Tibial nerve (tissue), 4 donors: ENCODE data around the gene CAPN1. TPM values are rescaled to one million over a fixed set of nuclear protein-coding genes. Genes with fewer than 3 reads are reported as not detected.

ENCODE experiments used
- DNase-seq, 2 donors: peaks; one replicate each; pipeline ENCODE4 v3.0.0-alpha.2; 2019; ENCODE audit warnings: low spot score in 2 of 2
- H3K27ac ChIP-seq, 4 donors: fragments of 200-600 bp; sonication (generic) in 3 of 4; one replicate each; pipeline ENCODE4 v1.5.1; 2017 to 2019; ENCODE audit warnings: mild to moderate bottlenecking in 1 of 4
- H3K27me3 ChIP-seq, 2 donors: fragments of 200-600 bp; sonication (generic) in 1 of 2; one replicate each; pipeline versions ENCODE4 v1.5.1 to v1.6.0; 2017 to 2019
- H3K36me3 ChIP-seq, 3 donors: fragments of 200-600 bp; sonication (generic); one replicate each; pipeline ENCODE4 v1.5.1; 2018 to 2019
- H3K4me1 ChIP-seq, 4 donors: fragments of 200-600 bp; sonication (generic) in 3 of 4; one replicate each; pipeline ENCODE4 v1.5.1; 2017 to 2019
- H3K4me3 ChIP-seq, 4 donors: fragments of 200-600 bp; sonication (generic) in 3 of 4; one replicate each; pipeline ENCODE4 v1.5.1; 2017 to 2019; ENCODE audit warnings: mild to moderate bottlenecking in 1 of 4, moderate library complexity in 1 of 4
- H3K9me3 ChIP-seq, 4 donors: fragments of 200-600 bp; sonication (generic) in 3 of 4; one replicate each; pipeline ENCODE4 v1.5.1; 2017 to 2019
- EP300 ChIP-seq, 2 donors: sonication (generic); formaldehyde crosslinking; IDR thresholded peaks; one replicate each; pipeline ENCODE4 v1.6.1; 2017; ENCODE audit warnings: antibody characterized with exemption in 2 of 2, mild to moderate bottlenecking in 1 of 2
- POLR2A ChIP-seq, 2 donors: fragments of 450-650 bp; IDR thresholded peaks; one replicate each; pipeline ENCODE4 v1.6.1; 2017; ENCODE audit warnings: antibody characterized with exemption in 2 of 2, mild to moderate bottlenecking in 2 of 2, moderate library complexity in 2 of 2
- WGBS, 2 donors: methylation state at CpG; one replicate each; pipeline ENCODE4 v1.1.5; 2018; 5-methylcytosine and 5-hydroxymethylcytosine counted together
- total RNA-seq, 4 donors: library from RNA; depleted of rRNA; stranded (reverse); fragments of >200 nt; gene quantifications; one replicate each; pipeline ENCODE4 v1.1.0, GENCODE V29; 2016
- TF ChIP-seq, protein P1 (sequence below), 5 experiments: fragments of 200-600 bp in 3 of 5; fragments of 450-650 bp in 2 of 5; sonication (generic) in 3 of 5; IDR thresholded peaks; one replicate each; pipeline ENCODE4 v1.5.1; 2016 to 2019; ENCODE audit warnings: antibody characterized with exemption in 5 of 5, mild to moderate bottlenecking in 3 of 5, moderate library complexity in 2 of 5

CAPN1 gene
- total RNA-seq, 4 donors from 2014 or later: 108 to 209 (median 150) TPM

DNA sequence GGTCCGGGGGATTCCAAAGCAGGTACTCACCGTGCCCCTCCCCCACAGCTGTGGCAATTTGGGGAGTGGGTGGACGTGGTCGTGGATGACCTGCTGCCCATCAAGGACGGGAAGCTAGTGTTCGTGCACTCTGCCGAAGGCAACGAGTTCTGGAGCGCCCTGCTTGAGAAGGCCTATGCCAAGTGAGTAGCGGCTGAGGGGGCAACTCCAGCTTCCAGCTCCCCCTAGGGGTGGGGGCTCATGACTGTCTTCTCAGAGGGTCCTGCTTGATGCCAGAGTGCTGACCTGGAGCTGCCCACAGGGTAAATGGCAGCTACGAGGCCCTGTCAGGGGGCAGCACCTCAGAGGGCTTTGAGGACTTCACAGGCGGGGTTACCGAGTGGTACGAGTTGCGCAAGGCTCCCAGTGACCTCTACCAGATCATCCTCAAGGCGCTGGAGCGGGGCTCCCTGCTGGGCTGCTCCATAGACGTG lies 4.2 kb downstream of the CAPN1 start:
- no peak for DNase-seq
- TF ChIP-seq POLR2A (IDR thresholded peaks at IDR 0.05): no peak
- no peak for TF ChIP-seq EP300 (IDR thresholded peaks at IDR 0.05)
- TF ChIP-seq, protein P1, sequence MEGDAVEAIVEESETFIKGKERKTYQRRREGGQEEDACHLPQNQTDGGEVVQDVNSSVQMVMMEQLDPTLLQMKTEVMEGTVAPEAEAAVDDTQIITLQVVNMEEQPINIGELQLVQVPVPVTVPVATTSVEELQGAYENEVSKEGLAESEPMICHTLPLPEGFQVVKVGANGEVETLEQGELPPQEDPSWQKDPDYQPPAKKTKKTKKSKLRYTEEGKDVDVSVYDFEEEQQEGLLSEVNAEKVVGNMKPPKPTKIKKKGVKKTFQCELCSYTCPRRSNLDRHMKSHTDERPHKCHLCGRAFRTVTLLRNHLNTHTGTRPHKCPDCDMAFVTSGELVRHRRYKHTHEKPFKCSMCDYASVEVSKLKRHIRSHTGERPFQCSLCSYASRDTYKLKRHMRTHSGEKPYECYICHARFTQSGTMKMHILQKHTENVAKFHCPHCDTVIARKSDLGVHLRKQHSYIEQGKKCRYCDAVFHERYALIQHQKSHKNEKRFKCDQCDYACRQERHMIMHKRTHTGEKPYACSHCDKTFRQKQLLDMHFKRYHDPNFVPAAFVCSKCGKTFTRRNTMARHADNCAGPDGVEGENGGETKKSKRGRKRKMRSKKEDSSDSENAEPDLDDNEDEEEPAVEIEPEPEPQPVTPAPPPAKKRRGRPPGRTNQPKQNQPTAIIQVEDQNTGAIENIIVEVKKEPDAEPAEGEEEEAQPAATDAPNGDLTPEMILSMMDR (IDR thresholded peaks at IDR 0.05): no peak
- Histone ChIP-seq H3K4me1 (peaks cover 0 to 30% (median 14%) of the 10 kb centered on the region in 4 donors), H3K27ac (no peak overlapping the region), H3K4me3 (no peak overlapping the region), H3K27me3 (no peaks in the 10 kb centered on the region), H3K36me3 (peaks cover 0 to 67% (median 23%) of the 10 kb centered on the region in 3 donors), H3K9me3 (no peaks in the 10 kb centered on the region)
- 80 to 83% methylated on average over 16 to 18 of the region's 18 CpGs for WGBS, 2 donors

DNA sequence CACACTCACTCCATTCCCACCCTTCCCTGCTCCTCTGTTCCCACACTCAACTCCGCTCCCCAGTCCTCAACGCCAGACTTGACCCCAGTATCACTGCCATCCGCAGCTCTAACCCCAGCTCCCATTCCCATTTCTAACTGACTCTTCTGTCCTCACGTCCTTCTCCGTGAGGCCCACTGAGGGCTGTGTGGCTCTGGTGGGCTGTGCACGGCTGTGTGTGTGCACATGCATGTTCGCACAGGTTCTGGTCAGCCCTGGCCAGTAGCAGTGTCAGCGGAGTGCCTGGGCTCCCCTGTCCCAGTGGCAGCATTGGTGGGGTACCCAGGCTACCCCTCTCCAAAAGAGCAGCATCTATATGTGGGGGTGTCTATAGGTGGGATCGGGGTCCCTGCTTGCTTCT lies 5.0 kb downstream of the CAPN1 start:
- no peak for DNase-seq
- TF ChIP-seq, protein P1 (IDR thresholded peaks at IDR 0.05): no peak
- TF ChIP-seq POLR2A (IDR thresholded peaks at IDR 0.05) (no peak), EP300 (IDR thresholded peaks at IDR 0.05) (no peak)
- Histone ChIP-seq H3K9me3 (no peaks in the 10 kb centered on the region), H3K4me1 (peaks cover 0 to 29% (median 13%) of the 10 kb centered on the region in 4 donors), H3K4me3 (no peak overlapping the region), H3K36me3 (peaks cover 1 to 75% (median 23%) of the 10 kb centered on the region in 3 donors), H3K27me3 (no peaks in the 10 kb centered on the region), H3K27ac (no peak overlapping the region)
- 89 to 94% methylated on average over 9 of the region's 9 CpGs for WGBS, 2 donors

DNA sequence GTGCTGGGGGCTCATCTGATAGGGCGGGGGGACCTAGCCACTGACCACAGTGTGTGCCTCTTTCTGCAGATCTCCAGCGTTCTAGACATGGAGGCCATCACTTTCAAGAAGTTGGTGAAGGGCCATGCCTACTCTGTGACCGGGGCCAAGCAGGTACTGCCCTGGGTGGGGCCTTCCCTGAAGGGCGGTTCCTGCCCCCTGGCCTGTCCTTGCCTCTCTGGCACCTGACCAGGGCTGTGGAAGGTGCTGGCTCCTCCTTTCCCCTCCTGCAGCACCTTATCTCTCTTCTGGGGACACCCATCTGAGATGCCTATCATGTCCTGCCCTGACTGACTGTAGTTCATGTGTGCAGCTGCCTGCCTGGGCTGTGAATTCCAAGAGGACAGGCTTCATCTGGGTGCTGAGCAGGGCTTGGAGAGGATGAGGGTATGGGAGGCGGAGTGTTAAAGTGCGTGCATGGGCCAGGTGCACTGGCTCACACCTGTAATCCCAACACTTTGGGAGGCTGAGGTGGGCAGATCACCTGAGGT lies 5.5 kb downstream of the CAPN1 start:
- TF ChIP-seq EP300 (IDR thresholded peaks at IDR 0.05): no peak
- TF ChIP-seq, protein P1 (IDR thresholded peaks at IDR 0.05): no peak
- no peak for TF ChIP-seq POLR2A (IDR thresholded peaks at IDR 0.05)
- Histone ChIP-seq H3K9me3 (no peaks in the 10 kb centered on the region), H3K36me3 (peaks cover 2 to 80% (median 23%) of the 10 kb centered on the region in 3 donors), H3K27ac (no peak overlapping the region), H3K4me1 (peaks cover 0 to 28% (median 12%) of the 10 kb centered on the region in 4 donors), H3K27me3 (no peaks in the 10 kb centered on the region), H3K4me3 (no peak overlapping the region)
- WGBS, 2 donors: 85 to 90% methylated on average over 4 to 6 of the region's 6 CpGs
- DNase-seq: no peak

DNA sequence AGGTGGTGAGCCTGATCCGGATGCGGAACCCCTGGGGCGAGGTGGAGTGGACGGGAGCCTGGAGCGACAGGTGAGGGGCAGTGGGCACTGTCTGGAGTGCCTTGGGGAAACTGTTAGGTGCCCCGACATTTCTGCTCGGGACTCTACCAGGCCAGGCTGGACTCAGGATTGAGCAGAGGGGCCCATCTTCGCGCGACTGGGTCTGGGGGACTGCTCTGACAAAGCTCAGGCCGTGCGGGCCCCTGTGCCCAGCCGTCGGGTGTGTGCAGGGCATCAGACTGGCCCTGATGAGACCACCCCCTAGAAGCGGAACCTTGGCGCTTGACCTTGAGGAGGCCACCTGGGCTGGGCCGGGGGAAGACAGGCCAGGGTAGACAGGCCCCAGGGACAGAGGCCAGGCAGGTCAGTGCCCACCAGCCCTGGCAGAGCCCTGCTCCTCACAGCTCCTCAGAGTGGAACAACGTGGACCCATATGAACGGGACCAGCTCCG lies 6.3 kb downstream of the CAPN1 start:
- H3K36me3 ChIP-seq: peaks cover 2 to 88% (median 23%) of the 10 kb centered on the region in 3 donors
- H3K4me1 ChIP-seq: peaks cover 0 to 20% (median 6%) of the 10 kb centered on the region in 4 donors
- H3K4me3 ChIP-seq: no peak overlapping the region
- no peaks in the 10 kb centered on the region for H3K9me3 ChIP-seq
- no peak for DNase-seq
- H3K27ac ChIP-seq: no peak overlapping the region
- H3K27me3 ChIP-seq: no peaks in the 10 kb centered on the region
- 85 to 87% methylated on average over 14 to 20 of the region's 20 CpGs for WGBS, 2 donors
- TF ChIP-seq EP300 (IDR thresholded peaks at IDR 0.05) (no peak), POLR2A (IDR thresholded peaks at IDR 0.05) (no peak)
- TF ChIP-seq, protein P1 (IDR thresholded peaks at IDR 0.05): no peak

DNA sequence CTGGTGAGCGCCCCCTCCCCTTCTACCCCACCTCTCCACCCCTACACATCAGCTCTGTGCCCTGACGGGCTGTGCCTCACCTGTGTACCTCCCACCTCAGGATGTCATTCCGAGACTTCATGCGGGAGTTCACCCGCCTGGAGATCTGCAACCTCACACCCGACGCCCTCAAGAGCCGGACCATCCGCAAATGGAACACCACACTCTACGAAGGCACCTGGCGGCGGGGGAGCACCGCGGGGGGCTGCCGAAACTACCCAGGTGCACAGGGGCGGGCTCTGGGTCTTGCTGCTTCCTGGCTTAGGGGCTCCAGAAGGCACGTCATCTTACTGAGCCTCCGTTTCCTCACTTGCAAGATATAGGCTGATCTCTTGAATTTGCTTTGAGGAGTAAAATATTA lies 6.8 kb downstream of the CAPN1 start:
- Histone ChIP-seq H3K27ac (no peak overlapping the region), H3K4me3 (no peak overlapping the region), H3K36me3 (peaks cover 2 to 93% (median 23%) of the 10 kb centered on the region in 3 donors), H3K9me3 (no peaks in the 10 kb centered on the region), H3K27me3 (no peaks in the 10 kb centered on the region), H3K4me1 (peaks cover 0 to 15% (median 2%) of the 10 kb centered on the region in 4 donors)
- TF ChIP-seq, protein P1 (IDR thresholded peaks at IDR 0.05): no peak
- no peak for TF ChIP-seq EP300 (IDR thresholded peaks at IDR 0.05)
- TF ChIP-seq POLR2A (IDR thresholded peaks at IDR 0.05): no peak
- WGBS, 2 donors: 90 to 95% methylated on average over 18 of the region's 18 CpGs
- no peak for DNase-seq
